Mesothelial cell of epicardium (in vitro differentiated cells): ENCODE measurements around the gene ANKMY1. TPM values are rescaled to one million over a fixed set of nuclear protein-coding genes. Genes with fewer than 3 reads are reported as not detected.
A peak's percentile ranks its signal among the peaks of the same experiment; 100 is the strongest.
"Not testable (repeated sequence)": the region's sequence is repeated elsewhere in the genome, so short reads cannot be mapped to it uniquely, and the experiment has no call there.

Experiments used
- DNase-seq, 2 experiments: peaks; one replicate each; pipeline ENCODE4 v3.0.0; 2021; ENCODE audit warnings: low spot score in 2 of 2; ENCODE audit not compliant: unreplicated experiment in 2 of 2
- H3K27ac Mint-ChIP-seq: 2 replicates; pipeline ENCODE4 v1.8.0; 2021; ENCODE audit warnings: mixed read lengths
- H3K27me3 Mint-ChIP-seq: 2 replicates; pipeline ENCODE4 v1.8.0; 2021; ENCODE audit warnings: low read depth, mixed read lengths
- H3K36me3 Mint-ChIP-seq: 2 replicates; pipeline ENCODE4 v1.8.0; 2021; ENCODE audit warnings: mixed read lengths
- H3K4me1 Mint-ChIP-seq: 2 replicates; pipeline ENCODE4 v1.8.0; 2021; ENCODE audit warnings: mixed read lengths
- H3K4me3 Mint-ChIP-seq: 2 replicates; pipeline ENCODE4 v1.8.0; 2021; ENCODE audit warnings: mild to moderate bottlenecking, moderate library complexity, mixed read lengths
- H3K9me3 Mint-ChIP-seq: 2 replicates; pipeline ENCODE4 v1.8.0; 2021; ENCODE audit warnings: mixed read lengths
- CTCF ChIP-seq: fragments of 200-600 bp; sonication (generic); IDR thresholded peaks from one replicate; pipeline ENCODE4 v1.5.0; 2021; ENCODE audit warnings: antibody characterized with exemption; ENCODE audit not compliant: unreplicated experiment
- total RNA-seq: library from RNA; stranded (reverse); gene quantifications from 3 replicates; pipeline ENCODE4 v1.2.1, GENCODE V29; 2021

The ANKMY1 gene
- total RNA-seq, 1 donor from 2014 or later, result 29.8 TPM

- peak overlapping the region; percentile 59 for H3K27ac Mint-ChIP-seq
- peak; percentile 95 for TF ChIP-seq CTCF
- H3K9me3 Mint-ChIP-seq, result no peaks in the 10 kb centered on the region
- DNase-seq, result peak; percentile 77 to 83
- H3K36me3 Mint-ChIP-seq, result peaks cover 3% of the 10 kb centered on the region
- peak overlapping the region; percentile 76 for H3K4me3 Mint-ChIP-seq
- H3K27me3 Mint-ChIP-seq, result no peaks in the 10 kb centered on the region
- peaks cover 34% of the 10 kb centered on the region for H3K4me1 Mint-ChIP-seq
These were observed 8.7 kb upstream of the ANKMY1 start for GRCh38 chr2:240566203-240567136.

- H3K4me3 Mint-ChIP-seq, result peak overlapping the region; percentile 30
- no peaks in the 10 kb centered on the region for H3K27me3 Mint-ChIP-seq
- no peak for TF ChIP-seq CTCF
- peaks cover 37% of the 10 kb centered on the region for H3K4me1 Mint-ChIP-seq
- peaks cover 3% of the 10 kb centered on the region for H3K36me3 Mint-ChIP-seq
- peak overlapping the region; percentile 59 for H3K27ac Mint-ChIP-seq
- peak; percentile 27 to 50 for DNase-seq
- H3K9me3 Mint-ChIP-seq, result no peaks in the 10 kb centered on the region
These were observed 7.8 kb upstream of the ANKMY1 start for GRCh38 chr2:240565333-240566202.

- no peak overlapping the region for H3K4me3 Mint-ChIP-seq
- peaks cover 3% of the 10 kb centered on the region for H3K36me3 Mint-ChIP-seq
- H3K27me3 Mint-ChIP-seq, result no peaks in the 10 kb centered on the region
- H3K27ac Mint-ChIP-seq, result peak overlapping the region; percentile 44
- no peaks in the 10 kb centered on the region for H3K9me3 Mint-ChIP-seq
- H3K4me1 Mint-ChIP-seq, result peaks cover 40% of the 10 kb centered on the region
- no peak for TF ChIP-seq CTCF
- peak in 1 of 2 experiments; percentile 32 for DNase-seq
These were observed 7.0 kb upstream of the ANKMY1 start for GRCh38 chr2:240564561-240565332.

- peaks cover 3% of the 10 kb centered on the region for H3K36me3 Mint-ChIP-seq
- H3K27me3 Mint-ChIP-seq, result no peaks in the 10 kb centered on the region
- peaks cover 40% of the 10 kb centered on the region for H3K4me1 Mint-ChIP-seq
- TF ChIP-seq CTCF, result no peak
- H3K9me3 Mint-ChIP-seq, result no peaks in the 10 kb centered on the region
- no peak overlapping the region for H3K4me3 Mint-ChIP-seq
- no peak for DNase-seq
- H3K27ac Mint-ChIP-seq, result no peak overlapping the region
These were observed 6.3 kb upstream of the ANKMY1 start for GRCh38 chr2:240563951-240564560.

- not testable (repeated sequence) for H3K27ac Mint-ChIP-seq, H3K9me3 Mint-ChIP-seq, H3K27me3 Mint-ChIP-seq, H3K36me3 Mint-ChIP-seq, H3K4me3 Mint-ChIP-seq, DNase-seq
- H3K4me1 Mint-ChIP-seq, result peaks cover 48% of the 10 kb centered on the region
These were observed 5.4 kb upstream of the ANKMY1 start for GRCh38 chr2:240563231-240563630.
